Subcutaneous adipose tissue (tissue), 4 donors: Measurements from ENCODE around the gene MRC1. TPM values are rescaled to one million over a fixed set of nuclear protein-coding genes. Genes with fewer than 3 reads are reported as not detected.

ENCODE experiments used
- total RNA-seq, 4 donors: library from RNA; depleted of rRNA; stranded (reverse); fragments of >200 nt; gene quantifications; one replicate each; pipeline ENCODE4 v1.1.0, GENCODE V29; 2016
- TF ChIP-seq, protein P1 (sequence below): fragments of 450-650 bp; IDR thresholded peaks from one replicate; pipeline ENCODE4 v1.5.1; 2016; ENCODE audit warnings: low read depth, mild to moderate bottlenecking, control low read depth, antibody characterized with exemption, moderate library complexity

Gene MRC1
- total RNA-seq, 4 donors from 2014 or later: 86.3 to 232 (median 218) TPM

DNA sequence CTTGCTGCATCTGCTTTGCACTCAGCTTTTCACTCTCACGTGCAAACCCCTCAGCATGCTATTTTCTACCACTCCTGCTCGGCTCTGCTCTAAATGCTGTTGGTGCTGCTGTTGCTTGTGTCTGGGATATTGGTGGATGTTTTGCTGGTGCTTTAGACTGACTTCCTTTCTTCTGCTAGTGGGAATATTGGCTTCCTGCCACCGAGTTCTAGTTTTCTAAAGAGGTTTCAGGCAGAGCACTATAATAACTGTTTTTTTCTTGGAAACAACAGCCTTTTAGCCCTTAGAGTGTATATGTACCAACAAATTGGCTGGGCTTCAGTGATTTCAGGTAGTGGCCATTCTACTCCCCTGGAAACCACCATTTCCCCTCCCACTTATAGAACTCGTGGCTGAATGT is 29.4 kb upstream of the MRC1 start:
- TF ChIP-seq, protein P1, sequence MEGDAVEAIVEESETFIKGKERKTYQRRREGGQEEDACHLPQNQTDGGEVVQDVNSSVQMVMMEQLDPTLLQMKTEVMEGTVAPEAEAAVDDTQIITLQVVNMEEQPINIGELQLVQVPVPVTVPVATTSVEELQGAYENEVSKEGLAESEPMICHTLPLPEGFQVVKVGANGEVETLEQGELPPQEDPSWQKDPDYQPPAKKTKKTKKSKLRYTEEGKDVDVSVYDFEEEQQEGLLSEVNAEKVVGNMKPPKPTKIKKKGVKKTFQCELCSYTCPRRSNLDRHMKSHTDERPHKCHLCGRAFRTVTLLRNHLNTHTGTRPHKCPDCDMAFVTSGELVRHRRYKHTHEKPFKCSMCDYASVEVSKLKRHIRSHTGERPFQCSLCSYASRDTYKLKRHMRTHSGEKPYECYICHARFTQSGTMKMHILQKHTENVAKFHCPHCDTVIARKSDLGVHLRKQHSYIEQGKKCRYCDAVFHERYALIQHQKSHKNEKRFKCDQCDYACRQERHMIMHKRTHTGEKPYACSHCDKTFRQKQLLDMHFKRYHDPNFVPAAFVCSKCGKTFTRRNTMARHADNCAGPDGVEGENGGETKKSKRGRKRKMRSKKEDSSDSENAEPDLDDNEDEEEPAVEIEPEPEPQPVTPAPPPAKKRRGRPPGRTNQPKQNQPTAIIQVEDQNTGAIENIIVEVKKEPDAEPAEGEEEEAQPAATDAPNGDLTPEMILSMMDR: no peak

DNA sequence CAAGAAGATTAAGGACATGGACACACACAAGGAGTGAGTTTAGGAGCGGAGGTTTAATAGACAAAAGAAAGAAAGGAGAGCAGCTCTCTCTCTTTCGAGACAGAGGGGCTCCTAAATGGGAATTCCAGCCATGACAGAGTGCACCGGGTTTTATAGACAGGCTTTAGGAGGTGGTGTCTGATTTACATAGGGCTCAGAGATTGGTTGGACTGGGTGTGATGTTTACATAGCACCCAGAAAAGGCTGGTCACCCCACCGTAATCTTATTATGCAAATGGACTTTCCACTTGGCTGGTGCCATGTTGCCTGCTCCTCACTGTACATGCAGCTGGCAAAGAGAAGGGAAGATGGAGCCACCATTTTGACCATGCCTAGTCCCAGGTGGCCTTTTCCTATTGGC is 28.4 kb upstream of the MRC1 start:
- TF ChIP-seq, protein P1: no peak

DNA sequence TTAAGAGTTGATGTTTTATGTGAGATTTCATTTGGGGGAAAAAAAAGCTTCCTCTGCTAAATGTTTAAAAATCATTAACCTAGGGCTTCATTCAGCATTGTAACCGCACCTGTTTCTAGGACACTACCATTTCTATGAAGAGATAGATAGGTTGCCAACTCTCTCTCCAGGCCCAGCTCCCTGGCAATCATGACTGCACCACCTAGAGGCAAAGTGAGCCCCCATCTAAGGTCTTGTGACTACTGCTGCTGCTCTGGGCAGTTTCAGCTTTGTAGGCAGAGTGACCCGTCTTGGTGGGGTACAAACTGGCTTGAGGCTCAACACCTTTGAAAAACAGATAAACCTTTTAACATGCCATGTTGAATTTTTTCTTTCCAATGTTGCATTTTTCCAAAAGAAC is 27.3 kb upstream of the MRC1 start:
- TF ChIP-seq, protein P1: no peak

DNA sequence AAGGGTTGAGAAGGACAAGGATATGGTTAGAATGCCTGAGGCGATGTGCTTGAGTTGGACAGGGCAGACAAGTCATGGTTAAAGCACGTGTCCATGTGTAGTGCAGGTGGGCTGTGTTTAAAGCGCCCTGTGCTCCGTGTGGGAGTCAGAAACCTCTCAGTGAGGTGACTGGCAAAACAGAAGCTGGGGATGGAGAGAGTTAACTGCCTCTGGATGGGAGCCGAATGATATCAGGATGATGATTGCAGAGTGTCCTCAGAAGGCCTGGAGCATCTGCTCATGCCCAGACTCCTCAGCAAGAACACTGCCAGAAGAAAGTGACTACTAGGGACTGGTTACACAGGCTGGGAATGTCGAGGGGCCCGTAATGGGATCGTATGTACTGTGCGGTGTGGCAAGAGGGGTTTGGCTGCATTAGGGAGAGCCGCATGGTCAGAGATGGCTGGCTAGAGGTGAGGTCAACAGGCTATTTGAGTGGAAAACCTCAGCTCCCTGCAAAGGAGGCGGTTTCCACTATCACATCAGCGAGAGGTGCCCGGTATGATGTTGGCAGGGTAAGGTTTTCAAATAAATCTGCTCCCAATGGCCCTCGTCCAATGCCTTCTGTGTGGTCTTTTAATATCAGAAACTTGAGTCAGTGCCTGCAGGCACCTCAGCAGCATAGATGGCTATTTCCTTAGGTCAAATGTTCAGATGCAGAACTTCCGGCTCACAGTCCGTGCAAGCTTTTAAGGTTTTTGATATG is 26.1 kb upstream of the MRC1 start:
- TF ChIP-seq, protein P1: no peak

DNA sequence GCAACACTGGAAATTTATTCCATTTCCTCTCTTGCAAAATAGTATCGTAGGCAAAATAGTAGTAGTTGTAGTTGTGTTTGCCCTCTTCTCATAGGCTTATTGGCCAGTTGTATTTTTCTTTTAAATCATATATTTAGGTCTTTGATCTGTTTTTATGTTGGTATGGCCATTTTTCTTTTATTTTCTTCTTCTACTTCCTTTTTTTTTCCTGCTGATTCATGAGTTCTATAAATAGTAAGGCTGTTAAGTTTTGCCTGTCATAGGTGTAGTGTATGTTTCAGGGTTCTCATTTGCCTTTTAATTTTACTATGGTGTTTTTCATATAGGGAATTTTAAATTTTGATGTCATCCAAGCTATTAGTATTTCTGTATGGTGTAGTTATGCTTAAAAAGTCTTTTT is 25.4 kb upstream of the MRC1 start:
- TF ChIP-seq, protein P1: no peak

DNA sequence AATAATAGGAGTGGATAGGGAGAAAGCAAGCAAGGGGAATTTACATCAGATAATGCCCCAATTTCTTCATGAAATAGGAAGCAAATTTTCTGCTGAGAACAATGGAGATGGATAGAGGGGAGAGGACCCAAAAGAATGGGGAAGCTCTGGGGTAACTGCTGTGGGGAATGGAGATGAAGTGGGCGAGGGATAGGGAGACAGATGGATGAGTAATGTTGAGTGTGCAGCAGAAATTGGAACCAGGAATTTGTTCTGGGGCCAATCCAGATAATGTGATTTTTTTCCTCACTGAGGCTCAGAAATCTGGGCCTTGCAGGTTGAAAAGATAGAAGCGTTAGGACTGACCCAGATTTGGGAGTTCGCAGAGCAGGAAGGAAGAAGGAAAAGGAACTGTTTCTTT is 24.5 kb upstream of the MRC1 start:
- TF ChIP-seq, protein P1: no peak

DNA sequence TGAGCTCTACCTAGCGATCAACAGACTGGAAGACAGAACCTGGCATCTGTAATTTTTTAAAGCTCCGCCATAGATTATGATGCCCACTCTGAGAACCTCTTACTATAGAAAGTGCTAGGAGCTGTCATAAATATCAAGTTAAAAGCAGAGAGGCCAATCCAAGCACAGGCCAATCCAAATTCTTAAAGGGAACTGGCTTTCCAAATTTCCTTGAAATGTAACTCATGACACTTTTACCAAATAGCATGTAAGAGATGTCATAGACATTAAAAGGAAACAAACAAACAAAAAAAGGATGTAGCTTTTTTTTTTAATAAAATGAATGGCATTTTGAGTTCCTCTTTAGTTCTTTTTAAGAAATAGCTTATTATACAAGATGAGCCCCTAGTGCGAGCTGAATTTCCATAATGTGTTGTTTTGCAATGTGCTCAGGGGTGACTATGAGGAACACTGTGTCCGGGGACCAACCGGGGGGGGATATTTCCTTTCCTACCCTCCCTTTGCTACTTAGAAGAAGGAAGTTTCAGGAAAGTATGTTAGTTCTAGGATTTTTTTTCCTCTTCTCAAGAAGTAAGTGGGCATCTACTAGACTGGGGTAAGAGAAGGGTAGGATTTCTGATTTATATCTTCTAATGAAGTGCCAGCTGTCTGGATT is 23.7 kb upstream of the MRC1 start:
- TF ChIP-seq, protein P1: no peak
